Neural progenitor cell (in vitro differentiated cells): Measurements from ENCODE around the gene NTMT1. TPM values are rescaled to one million over a fixed set of nuclear protein-coding genes. Genes with fewer than 3 reads are reported as not detected.

Source experiments
- DNase-seq: peaks from one replicate; pipeline ENCODE4 v3.0.0-alpha.2; 2016; ENCODE audit warnings: low spot score
- H2AFZ ChIP-seq: fragments of 200-600 bp; sonication (generic); replicated peaks from 2 replicates; pipeline ENCODE4 v1.6.1; 2016; ENCODE audit warnings: antibody characterized with exemption
- H3F3A ChIP-seq: fragments of 200-600 bp; sonication (generic); 2 replicates; pipeline ENCODE4 v1.6.1; 2016; ENCODE audit warnings: antibody characterized with exemption, low read depth
- H3K27ac ChIP-seq: fragments of 200-600 bp; sonication (generic); 2 replicates; pipeline ENCODE4 v1.5.1; 2016; ENCODE audit warnings: mild to moderate bottlenecking
- H3K27me3 ChIP-seq: fragments of 200-600 bp; sonication (generic); 2 replicates; pipeline ENCODE4 v1.6.1; 2016; ENCODE audit warnings: mild to moderate bottlenecking, moderate library complexity
- H3K36me3 ChIP-seq: fragments of 200-600 bp; sonication (generic); 2 replicates; pipeline ENCODE4 v1.5.1; 2016
- H3K4me1 ChIP-seq: fragments of 200-600 bp; sonication (generic); 2 replicates; pipeline ENCODE4 v1.6.1; 2016; ENCODE audit warnings: mixed run types
- H3K4me2 ChIP-seq: fragments of 200-600 bp; sonication (generic); 2 replicates; pipeline ENCODE4 v1.6.1; 2016
- H3K4me3 ChIP-seq: fragments of 200-600 bp; sonication (generic); 2 replicates; pipeline ENCODE4 v1.5.1; 2016
- H3K79me2 ChIP-seq: fragments of 200-600 bp; sonication (generic); 2 replicates; pipeline ENCODE4 v1.6.1; 2016; ENCODE audit warnings: low read depth
- H3K9ac ChIP-seq: fragments of 200-600 bp; sonication (generic); 2 replicates; pipeline ENCODE4 v1.6.1; 2016
- H3K9me3 ChIP-seq: fragments of 200-600 bp; sonication (generic); 2 replicates; pipeline ENCODE4 v1.5.1; 2016; ENCODE audit warnings: low read depth
- H4K20me1 ChIP-seq: fragments of 200-600 bp; sonication (generic); 2 replicates; pipeline ENCODE4 v1.6.1; 2016; ENCODE audit warnings: low read depth
- H3K27ac Mint-ChIP-seq: 3 replicates; pipeline ENCODE4 v1.8.0; 2021; ENCODE audit warnings: mixed read lengths
- H3K27me3 Mint-ChIP-seq: 2 replicates; pipeline ENCODE4 v1.8.0; 2022; ENCODE audit warnings: low read depth, mild to moderate bottlenecking, inconsistent platforms, moderate library complexity, mixed read lengths; ENCODE audit not compliant: insufficient read depth
- H3K36me3 Mint-ChIP-seq: 3 replicates; pipeline ENCODE4 v1.8.0; 2021; ENCODE audit warnings: mixed read lengths
- H3K4me1 Mint-ChIP-seq: 3 replicates; pipeline ENCODE4 v1.8.0; 2021; ENCODE audit warnings: mixed read lengths
- H3K4me3 Mint-ChIP-seq: 3 replicates; pipeline ENCODE4 v1.8.0; 2021; ENCODE audit warnings: mild to moderate bottlenecking, moderate library complexity, mixed read lengths
- H3K9me3 Mint-ChIP-seq: 3 replicates; pipeline ENCODE4 v1.8.0; 2020; ENCODE audit warnings: mixed read lengths
- CTCF ChIP-seq: fragments of 200-600 bp; sonication (generic); IDR thresholded peaks from 2 replicates; pipeline ENCODE4 v1.5.1; 2017; ENCODE audit warnings: antibody characterized with exemption, mild to moderate bottlenecking
- EZH2 ChIP-seq: fragments of 200-600 bp; sonication (generic); IDR thresholded peaks from 2 replicates; pipeline ENCODE4 v1.6.1; 2017; ENCODE audit warnings: antibody characterized with exemption, mild to moderate bottlenecking, moderate library complexity
- EZH2phosphoT487 ChIP-seq: fragments of 200-600 bp; sonication (generic); IDR thresholded peaks from 2 replicates; pipeline ENCODE4 v1.6.1; 2017; ENCODE audit warnings: antibody characterized with exemption
- total RNA-seq: library from RNA; depleted of rRNA; stranded (reverse); fragments of >200 nt; gene quantifications from 2 replicates; pipeline ENCODE4 v1.2.3, GENCODE V29; 2015; ENCODE audit warnings: low replicate concordance

Gene NTMT1
- total RNA-seq, 1 donor from 2014 or later, result 22.2 TPM

- H3K9me3 Mint-ChIP-seq, result no peaks in the 10 kb centered on the region
These were observed 1.7 kb upstream of the NTMT1 start for GRCh38 chr9:129624168-129624759.

GRCh38 chr9:129624947-129625346 lies 1.0 kb upstream of the NTMT1 start:
- Histone ChIP-seq H3K9me3 (no peaks in the 10 kb centered on the region), H3K36me3 (no peaks in the 10 kb centered on the region), H3K27me3 (peaks cover 21% of the 10 kb centered on the region), H3K4me3 (no peak overlapping the region), H3K79me2 (peaks cover 40% of the 10 kb centered on the region), H4K20me1 (peaks cover 39% of the 10 kb centered on the region), H3F3A (peaks cover 9% of the 10 kb centered on the region), H3K4me1 (peaks cover 19% of the 10 kb centered on the region), H3K4me2 (no peak overlapping the region), H2AFZ (no peak overlapping the region), H3K27ac (no peak overlapping the region), H3K9ac (no peak overlapping the region)
- peaks cover 52% of the 10 kb centered on the region for H3K4me1 Mint-ChIP-seq
- peak overlapping the region; percentile 88 for H3K4me3 Mint-ChIP-seq
- peaks cover 4% of the 10 kb centered on the region for H3K36me3 Mint-ChIP-seq
- TF ChIP-seq EZH2 (no peak), EZH2phosphoT487 (no peak), CTCF (no peak)
- no peak for DNase-seq
- H3K27ac Mint-ChIP-seq, result no peak overlapping the region
- no peaks in the 10 kb centered on the region for H3K9me3 Mint-ChIP-seq
- peaks cover 12% of the 10 kb centered on the region for H3K27me3 Mint-ChIP-seq

More at GRCh38 chr9:129624168-129624759, 1.7 kb upstream of the NTMT1 start:
- Histone ChIP-seq H3K9ac (no peak overlapping the region), H2AFZ (no peak overlapping the region), H3K79me2 (peaks cover 33% of the 10 kb centered on the region), H3K9me3 (no peaks in the 10 kb centered on the region), H3F3A (peaks cover 15% of the 10 kb centered on the region), H3K36me3 (no peaks in the 10 kb centered on the region), H3K4me2 (no peak overlapping the region), H3K27me3 (peaks cover 28% of the 10 kb centered on the region), H3K4me1 (peaks cover 19% of the 10 kb centered on the region), H3K4me3 (no peak overlapping the region), H3K27ac (no peak overlapping the region), H4K20me1 (peaks cover 32% of the 10 kb centered on the region)
- Mint-ChIP-seq H3K36me3 (peaks cover 4% of the 10 kb centered on the region), H3K4me3 (peak overlapping the region; percentile 80), H3K27me3 (peaks cover 16% of the 10 kb centered on the region), H3K27ac (peak overlapping the region; percentile 88), H3K4me1 (peaks cover 50% of the 10 kb centered on the region)
- TF ChIP-seq CTCF (peak; percentile 86), EZH2 (no peak), EZH2phosphoT487 (no peak)
- DNase-seq, result peak; percentile 83

- Histone ChIP-seq H3K27me3 (peaks cover 3% of the 10 kb centered on the region), H3K4me2 (peak overlapping the region; percentile 98), H3K9me3 (no peaks in the 10 kb centered on the region), H4K20me1 (peaks cover 57% of the 10 kb centered on the region), H3K4me1 (peaks cover 11% of the 10 kb centered on the region), H3K4me3 (peak overlapping the region; percentile 72), H2AFZ (no peak overlapping the region), H3K36me3 (no peaks in the 10 kb centered on the region), H3K27ac (no peak overlapping the region), H3K79me2 (peaks cover 58% of the 10 kb centered on the region), H3F3A (no peaks in the 10 kb centered on the region), H3K9ac (peak overlapping the region; percentile 56)
- Mint-ChIP-seq H3K36me3 (peaks cover 4% of the 10 kb centered on the region), H3K27me3 (peaks cover 5% of the 10 kb centered on the region), H3K9me3 (no peaks in the 10 kb centered on the region), H3K27ac (no peak overlapping the region), H3K4me3 (peak overlapping the region; percentile 88), H3K4me1 (peaks cover 58% of the 10 kb centered on the region)
- no peak for TF ChIP-seq EZH2phosphoT487
- no peak for DNase-seq
These were observed 792 bp downstream of the NTMT1 start for GRCh38 chr9:129626625-129627284.
